GM13977 (cell line): ENCODE measurements around the gene IL17RE.
A peak's percentile ranks its signal among the peaks of the same experiment; 100 is the strongest.

Experiments used
- DNase-seq: peaks from one replicate; pipeline ENCODE4 v3.0.0; 2012; ENCODE audit warnings: low spot score
- in situ Hi-C: fragments of 300-500 bp; cut with MboI; formaldehyde crosslinking; loops from one replicate; pipeline ENCODE4 v1.12.0; 2022; ENCODE audit warnings: low sequenced_read_pairs, low pct_unique_long_range_greater_than_20kb, mixed read lengths, inconsistent platforms; ENCODE audit not compliant: unreplicated experiment
- TF ChIP-seq, protein P1 (sequence below): IDR thresholded peaks from 2 replicates; pipeline ENCODE4 v1.5.1; 2012; ENCODE audit warnings: mild to moderate bottlenecking, control low read depth; ENCODE audit not compliant: insufficient read depth; ENCODE audit errors: extremely low read depth, missing control alignments

IL17RE gene

DNA sequence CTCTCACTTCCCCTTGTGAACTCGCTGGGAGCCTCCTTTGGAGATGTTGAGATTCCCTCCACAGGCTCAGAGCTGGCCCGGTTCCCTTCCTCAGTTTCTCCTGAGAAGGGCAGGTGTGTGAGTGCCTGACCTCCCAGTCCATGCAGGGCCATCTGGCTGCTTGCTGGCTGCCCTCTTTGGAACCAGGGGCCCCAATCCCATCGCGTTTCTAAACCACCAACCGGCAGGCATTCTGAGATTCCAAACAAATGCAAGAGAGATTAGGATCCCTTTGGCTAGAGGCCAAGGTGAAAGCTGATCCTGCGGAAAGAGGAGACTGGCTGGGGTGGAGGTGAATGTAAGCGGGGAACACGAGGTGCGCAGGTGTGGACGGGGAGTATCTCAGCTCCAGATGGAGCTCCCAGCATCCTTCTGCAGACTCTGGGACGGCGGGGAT, 52.4 kb downstream of the IL17RE start:
- TF ChIP-seq, protein P1, sequence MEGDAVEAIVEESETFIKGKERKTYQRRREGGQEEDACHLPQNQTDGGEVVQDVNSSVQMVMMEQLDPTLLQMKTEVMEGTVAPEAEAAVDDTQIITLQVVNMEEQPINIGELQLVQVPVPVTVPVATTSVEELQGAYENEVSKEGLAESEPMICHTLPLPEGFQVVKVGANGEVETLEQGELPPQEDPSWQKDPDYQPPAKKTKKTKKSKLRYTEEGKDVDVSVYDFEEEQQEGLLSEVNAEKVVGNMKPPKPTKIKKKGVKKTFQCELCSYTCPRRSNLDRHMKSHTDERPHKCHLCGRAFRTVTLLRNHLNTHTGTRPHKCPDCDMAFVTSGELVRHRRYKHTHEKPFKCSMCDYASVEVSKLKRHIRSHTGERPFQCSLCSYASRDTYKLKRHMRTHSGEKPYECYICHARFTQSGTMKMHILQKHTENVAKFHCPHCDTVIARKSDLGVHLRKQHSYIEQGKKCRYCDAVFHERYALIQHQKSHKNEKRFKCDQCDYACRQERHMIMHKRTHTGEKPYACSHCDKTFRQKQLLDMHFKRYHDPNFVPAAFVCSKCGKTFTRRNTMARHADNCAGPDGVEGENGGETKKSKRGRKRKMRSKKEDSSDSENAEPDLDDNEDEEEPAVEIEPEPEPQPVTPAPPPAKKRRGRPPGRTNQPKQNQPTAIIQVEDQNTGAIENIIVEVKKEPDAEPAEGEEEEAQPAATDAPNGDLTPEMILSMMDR: no peak
- in situ Hi-C loops: no loop called here
- DNase-seq: no peak

DNA sequence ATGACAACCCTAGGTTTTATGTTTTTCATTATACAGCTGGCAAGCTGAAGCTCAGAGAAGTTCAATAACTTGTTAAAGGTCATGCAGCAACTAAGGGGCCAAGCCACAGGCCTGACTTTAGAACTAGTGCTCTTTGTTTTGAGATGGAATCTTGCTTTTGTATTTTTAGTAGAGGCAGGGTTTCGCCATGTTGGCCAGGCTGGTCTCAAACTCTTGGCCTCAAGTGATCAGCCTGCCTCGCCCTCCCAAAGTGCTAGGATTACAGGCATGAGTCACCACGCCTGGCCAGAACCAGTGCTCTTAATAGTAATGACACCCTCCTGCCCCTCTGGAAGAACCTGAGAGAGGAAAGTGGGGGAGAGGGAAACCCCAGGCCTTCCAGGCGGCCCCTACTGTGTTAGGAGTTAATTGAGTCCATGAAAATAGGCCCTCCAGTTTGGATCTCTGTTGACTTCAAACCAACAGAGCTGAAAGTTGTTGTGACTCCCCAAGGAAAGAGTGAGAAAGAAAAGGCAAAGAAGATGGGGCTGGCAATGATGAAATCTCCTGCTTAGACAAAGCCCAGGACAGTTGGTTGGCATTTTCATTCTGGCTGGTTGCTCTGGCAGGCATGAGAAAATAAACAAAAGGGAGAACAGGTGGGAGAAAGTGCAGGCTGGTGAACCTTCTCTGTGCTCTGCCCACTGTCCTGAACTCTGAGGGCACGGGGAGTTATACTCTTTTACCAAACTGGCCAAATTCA, 53.1 kb downstream of the IL17RE start:
- TF ChIP-seq, protein P1: no peak
- in situ Hi-C loops: no loop called here

DNA sequence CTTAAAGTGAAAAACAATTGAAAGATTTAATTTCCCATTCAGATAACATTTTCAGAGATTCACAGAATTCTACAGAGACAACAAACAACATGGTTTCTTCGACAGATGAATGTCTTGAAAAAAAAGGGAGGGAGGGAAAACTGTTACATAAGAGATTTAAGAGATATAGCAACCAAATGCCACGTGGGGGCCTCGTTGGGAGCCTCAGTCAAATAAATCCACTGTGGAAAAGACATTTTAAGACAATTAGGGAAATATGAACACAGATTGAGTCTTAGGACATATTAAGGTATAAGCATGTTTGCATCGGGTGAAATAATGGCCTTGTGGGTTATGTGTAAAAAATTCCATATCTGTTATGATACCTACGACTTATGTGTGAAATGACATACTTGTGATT, 54.6 kb downstream of the IL17RE start:
- in situ Hi-C loops: no loop called here
- TF ChIP-seq, protein P1: peak; percentile 10
- DNase-seq: no peak

More for the DNA sequence above, 53.1 kb downstream of the IL17RE start:
- DNase-seq: no peak

DNA sequence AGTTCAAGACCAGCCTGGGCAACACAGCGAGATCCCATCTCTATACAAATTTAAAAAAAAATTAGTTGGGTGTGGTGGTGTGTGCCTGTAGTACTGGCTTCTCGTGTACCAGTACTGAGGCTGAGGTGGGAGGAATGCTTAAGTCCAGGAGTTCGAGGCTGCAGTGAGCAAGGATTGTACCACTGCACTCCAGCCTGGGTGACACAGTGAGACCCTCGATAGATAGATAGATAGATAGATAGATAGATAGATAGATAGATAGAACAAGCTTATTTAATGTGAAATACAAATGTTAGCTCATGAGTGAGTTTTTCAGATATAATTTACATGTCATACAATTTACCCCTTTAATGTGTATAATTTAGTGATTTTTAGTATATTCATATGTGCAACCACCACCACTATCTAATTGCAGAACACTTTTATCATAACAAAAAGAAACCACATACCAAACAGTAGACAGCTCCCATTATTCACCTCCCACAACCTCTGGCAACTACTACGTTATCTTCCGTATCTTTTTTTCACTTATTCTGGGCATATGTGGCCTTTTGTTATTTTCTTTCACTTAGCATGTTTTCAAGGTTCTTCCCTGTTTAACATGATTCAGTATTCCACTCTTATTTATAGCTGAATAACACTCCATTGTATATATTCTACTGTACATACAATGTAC, 62.7 kb downstream of the IL17RE start:
- DNase-seq: no peak
- in situ Hi-C loops: no loop called here
- TF ChIP-seq, protein P1: no peak
